Measurements from ENCODE around the gene OR1E2. TPM values are rescaled to one million over a fixed set of nuclear protein-coding genes. Genes with fewer than 3 reads are reported as not detected.

OR1E2 gene
- total and polyA plus RNA-seq, 2 donors (not counting 1 experiment from before 2014, with no cell fraction given): not detected

GRCh38 chr17:3448059-3448665 lies 14.5 kb upstream of the OR1E2 start:
- Histone ChIP-seq H3K4me3 (replicated peaks in 1 of 4; ENCODE audit: control extremely low read depth in 1 of 4, insufficient read depth in 1 of 4, low read depth in 3 of 4, low read length in 4 of 4) (no peak overlapping the region), H3K9me3 (ENCODE audit: control insufficient read depth, insufficient read depth, low read depth, low read length) (no peaks in the 10 kb centered on the region), H3K4me1 (ENCODE audit: control insufficient read depth, extremely low read depth, insufficient read depth, low read length) (no peaks in the 10 kb centered on the region), H3K27me3 (ENCODE audit: control insufficient read depth, insufficient read depth, low read length) (no peaks in the 10 kb centered on the region), H4K20me1 (ENCODE audit: control insufficient read depth, extremely low read depth, insufficient read depth, low read length) (no peaks in the 10 kb centered on the region), H3K36me3 (ENCODE audit: control insufficient read depth, insufficient read depth, low read length) (no peaks in the 10 kb centered on the region), H3K9ac (ENCODE audit: insufficient read depth, low read length) (no peak overlapping the region), H3K27ac (ENCODE audit: insufficient read depth, low read length) (no peak overlapping the region), H3K4me2 (ENCODE audit: extremely low read depth, insufficient read depth, low read length) (no peak overlapping the region), H3K79me2 (ENCODE audit: control insufficient read depth, insufficient read depth, low read length) (no peaks in the 10 kb centered on the region), H2AFZ (ENCODE audit: low read length) (no peak overlapping the region)
- DNase-seq (ENCODE audit: low read depth in 2 of 2): peak in 1 of 2 donors; percentile 6
- TF ChIP-seq CTCF (conservative IDR thresholded peaks at IDR 0.05 in 1 of 2, IDR thresholded peaks at IDR 0.05 in 1 of 2; ENCODE audit: low read depth in 1 of 2, low read length in 2 of 2) (no peak), EZH2 (IDR thresholded peaks at IDR 0.05; ENCODE audit: low read length, missing control alignments) (no peak)

- Histone ChIP-seq H3K27me3 (ENCODE audit: control insufficient read depth, insufficient read depth, low read length) (no peaks in the 10 kb centered on the region), H3K9ac (ENCODE audit: insufficient read depth, low read length) (no peak overlapping the region), H3K36me3 (ENCODE audit: control insufficient read depth, insufficient read depth, low read length) (no peaks in the 10 kb centered on the region), H3K9me3 (ENCODE audit: control insufficient read depth, insufficient read depth, low read depth, low read length) (no peaks in the 10 kb centered on the region), H3K27ac (ENCODE audit: insufficient read depth, low read length) (no peak overlapping the region), H3K4me3 (replicated peaks in 1 of 4; ENCODE audit: control extremely low read depth in 1 of 4, insufficient read depth in 1 of 4, low read depth in 3 of 4, low read length in 4 of 4) (no peak overlapping the region), H3K4me2 (ENCODE audit: extremely low read depth, insufficient read depth, low read length) (no peak overlapping the region), H3K79me2 (ENCODE audit: control insufficient read depth, insufficient read depth, low read length) (no peaks in the 10 kb centered on the region), H2AFZ (ENCODE audit: low read length) (no peak overlapping the region), H3K4me1 (ENCODE audit: control insufficient read depth, extremely low read depth, insufficient read depth, low read length) (no peaks in the 10 kb centered on the region), H4K20me1 (ENCODE audit: control insufficient read depth, extremely low read depth, insufficient read depth, low read length) (no peaks in the 10 kb centered on the region)
- DNase-seq (ENCODE audit: low read depth in 2 of 2): peak in 1 of 2 donors; percentile 1
- TF ChIP-seq CTCF (conservative IDR thresholded peaks at IDR 0.05 in 1 of 2, IDR thresholded peaks at IDR 0.05 in 1 of 2; ENCODE audit: low read depth in 1 of 2, low read length in 2 of 2): no peak
- TF ChIP-seq EZH2 (IDR thresholded peaks at IDR 0.05; ENCODE audit: low read length, missing control alignments): no peak
Measured at GRCh38 chr17:3447625-3448024, 14.0 kb upstream of the OR1E2 start.

- TF ChIP-seq CTCF (conservative IDR thresholded peaks at IDR 0.05 in 1 of 2, IDR thresholded peaks at IDR 0.05 in 1 of 2; ENCODE audit: low read depth in 1 of 2, low read length in 2 of 2) (no peak), EZH2 (IDR thresholded peaks at IDR 0.05; ENCODE audit: low read length, missing control alignments) (no peak)
- DNase-seq (ENCODE audit: low read depth in 2 of 2): no peak
Measured at GRCh38 chr17:3440451-3440850, 6.8 kb upstream of the OR1E2 start.

More at GRCh38 chr17:3440451-3440850, 6.8 kb upstream of the OR1E2 start:
- Histone ChIP-seq H3K4me2 (ENCODE audit: extremely low read depth, insufficient read depth, low read length) (no peak overlapping the region), H2AFZ (ENCODE audit: low read length) (no peak overlapping the region), H3K4me1 (ENCODE audit: control insufficient read depth, extremely low read depth, insufficient read depth, low read length) (no peaks in the 10 kb centered on the region), H3K27ac (ENCODE audit: insufficient read depth, low read length) (no peak overlapping the region), H4K20me1 (ENCODE audit: control insufficient read depth, extremely low read depth, insufficient read depth, low read length) (no peaks in the 10 kb centered on the region), H3K9ac (ENCODE audit: insufficient read depth, low read length) (no peak overlapping the region), H3K4me3 (replicated peaks in 1 of 4; ENCODE audit: control extremely low read depth in 1 of 4, insufficient read depth in 1 of 4, low read depth in 3 of 4, low read length in 4 of 4) (no peak overlapping the region), H3K27me3 (ENCODE audit: control insufficient read depth, insufficient read depth, low read length) (no peaks in the 10 kb centered on the region), H3K36me3 (ENCODE audit: control insufficient read depth, insufficient read depth, low read length) (no peaks in the 10 kb centered on the region), H3K9me3 (ENCODE audit: control insufficient read depth, insufficient read depth, low read depth, low read length) (no peaks in the 10 kb centered on the region), H3K79me2 (ENCODE audit: control insufficient read depth, insufficient read depth, low read length) (no peaks in the 10 kb centered on the region)

Data from fibroblast of lung (primary cell).